Retinal pigment epithelial cell (primary cell): Measurements from ENCODE around the gene PRXL2A.
A peak's percentile ranks its signal among the peaks of the same experiment; 100 is the strongest.

Experiments
- DNase-seq: peaks from one replicate; pipeline ENCODE4 v3.0.0-alpha.2; 2010; ENCODE audit warnings: low read depth
- H3K4me3 ChIP-seq: 2 replicates; pipeline ENCODE4 v1.5.1; 2011; ENCODE audit warnings: mild to moderate bottlenecking, low read length, control low read depth, moderate library complexity
- TF ChIP-seq, protein P1 (sequence below): conservative IDR thresholded peaks from 2 replicates; pipeline ENCODE4 v1.5.1; 2011; ENCODE audit warnings: low read depth, low read length, control low read depth, inconsistent platforms

The PRXL2A gene

DNA sequence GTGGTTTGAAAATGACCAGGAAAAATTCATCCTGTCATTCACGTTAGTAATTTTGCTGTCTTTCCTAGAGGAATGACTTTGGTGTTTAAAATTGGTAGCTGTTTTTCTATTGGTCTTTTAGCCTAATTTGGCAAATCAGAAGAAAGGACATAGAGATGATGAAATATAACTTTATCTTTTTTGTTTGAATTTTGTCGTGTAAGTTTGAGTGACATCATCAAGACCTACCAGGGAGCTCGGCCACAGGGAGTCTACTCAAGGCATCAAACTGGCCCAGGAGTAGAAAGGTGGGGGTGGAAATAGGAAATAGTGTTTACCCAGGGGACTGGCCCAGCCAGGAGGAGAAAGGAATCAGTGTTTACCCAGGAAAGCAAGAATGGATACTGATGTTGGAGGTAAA, 24.8 kb downstream of the PRXL2A start:
- no peak overlapping the region for H3K4me3 ChIP-seq
- DNase-seq = no peak
- TF ChIP-seq, protein P1, sequence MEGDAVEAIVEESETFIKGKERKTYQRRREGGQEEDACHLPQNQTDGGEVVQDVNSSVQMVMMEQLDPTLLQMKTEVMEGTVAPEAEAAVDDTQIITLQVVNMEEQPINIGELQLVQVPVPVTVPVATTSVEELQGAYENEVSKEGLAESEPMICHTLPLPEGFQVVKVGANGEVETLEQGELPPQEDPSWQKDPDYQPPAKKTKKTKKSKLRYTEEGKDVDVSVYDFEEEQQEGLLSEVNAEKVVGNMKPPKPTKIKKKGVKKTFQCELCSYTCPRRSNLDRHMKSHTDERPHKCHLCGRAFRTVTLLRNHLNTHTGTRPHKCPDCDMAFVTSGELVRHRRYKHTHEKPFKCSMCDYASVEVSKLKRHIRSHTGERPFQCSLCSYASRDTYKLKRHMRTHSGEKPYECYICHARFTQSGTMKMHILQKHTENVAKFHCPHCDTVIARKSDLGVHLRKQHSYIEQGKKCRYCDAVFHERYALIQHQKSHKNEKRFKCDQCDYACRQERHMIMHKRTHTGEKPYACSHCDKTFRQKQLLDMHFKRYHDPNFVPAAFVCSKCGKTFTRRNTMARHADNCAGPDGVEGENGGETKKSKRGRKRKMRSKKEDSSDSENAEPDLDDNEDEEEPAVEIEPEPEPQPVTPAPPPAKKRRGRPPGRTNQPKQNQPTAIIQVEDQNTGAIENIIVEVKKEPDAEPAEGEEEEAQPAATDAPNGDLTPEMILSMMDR = no peak

DNA sequence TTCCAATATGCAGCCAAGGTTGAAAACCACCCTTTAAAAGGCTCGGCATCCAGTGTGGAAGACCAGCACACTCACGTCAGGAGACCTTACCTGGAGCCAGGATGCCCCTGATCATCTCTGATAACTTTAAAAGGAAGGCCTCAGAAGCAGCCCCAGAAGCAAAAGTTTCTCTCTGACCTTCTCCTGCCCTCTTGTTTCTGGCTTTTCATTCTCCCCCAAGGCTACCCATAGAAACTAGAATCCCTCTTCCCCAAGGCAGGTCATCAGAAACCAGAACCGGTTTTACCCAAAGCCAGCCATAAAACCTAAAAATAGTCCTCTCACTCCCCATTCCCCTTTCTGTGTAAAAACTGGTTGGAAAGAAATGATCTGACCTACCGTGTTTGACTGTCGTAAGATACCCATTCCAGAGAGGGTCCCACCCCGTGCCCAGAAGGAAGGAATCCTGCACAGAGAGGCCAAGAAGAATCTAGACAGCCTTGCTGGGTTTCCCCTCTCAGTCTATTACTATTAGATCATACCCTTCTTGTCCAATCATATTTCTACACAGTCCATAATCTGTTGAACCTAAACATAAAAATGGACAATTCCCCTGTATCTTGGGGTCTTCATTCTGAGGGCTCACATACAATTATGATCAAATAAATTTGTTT, 28.2 kb downstream of the PRXL2A start:
- TF ChIP-seq, protein P1 = no peak
- H3K4me3 ChIP-seq = no peak overlapping the region
- no peak for DNase-seq

DNA sequence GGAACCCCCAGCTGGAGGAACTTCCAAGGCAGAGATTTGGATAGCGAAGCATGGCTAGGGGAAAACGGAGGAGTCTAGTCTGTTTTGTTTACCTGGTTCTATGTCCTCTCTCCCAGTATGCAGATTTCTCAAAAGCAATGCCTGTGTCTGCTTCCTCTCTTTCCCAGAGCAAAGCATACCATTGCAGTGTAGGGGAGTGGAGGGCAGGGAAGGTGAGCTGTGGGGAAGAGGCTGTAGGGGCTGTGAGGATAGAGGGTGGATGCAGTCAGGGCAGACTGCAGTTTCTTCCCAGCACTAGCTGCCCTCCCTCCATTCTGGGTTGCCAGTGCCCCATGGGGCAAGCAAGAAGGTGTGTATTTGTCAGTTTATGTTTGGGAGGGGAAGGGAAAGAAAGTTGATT, 28.9 kb downstream of the PRXL2A start:
- DNase-seq = no peak
- TF ChIP-seq, protein P1 = no peak
- no peak overlapping the region for H3K4me3 ChIP-seq

DNA sequence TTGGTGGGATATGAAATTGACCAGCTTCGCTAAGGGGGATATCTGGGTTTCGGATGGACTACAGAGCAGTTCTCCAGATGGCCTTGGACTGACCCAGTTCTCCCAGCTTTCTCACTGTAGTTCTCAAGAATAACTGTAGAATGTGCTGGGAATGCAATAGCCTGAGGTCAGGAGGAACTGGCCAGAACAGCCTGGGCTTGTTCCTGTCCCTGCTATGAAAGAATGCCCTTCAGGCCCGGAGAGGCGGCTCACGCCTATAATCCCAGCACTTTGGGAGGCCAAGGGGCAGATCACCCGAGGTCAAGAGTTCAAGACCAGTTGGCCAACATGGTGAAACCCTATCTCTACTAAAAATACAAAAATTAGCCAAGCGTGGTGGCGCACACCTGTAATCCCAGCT, 33.5 kb downstream of the PRXL2A start:
- no peak for DNase-seq
- H3K4me3 ChIP-seq = no peak overlapping the region
- TF ChIP-seq, protein P1 = no peak

DNA sequence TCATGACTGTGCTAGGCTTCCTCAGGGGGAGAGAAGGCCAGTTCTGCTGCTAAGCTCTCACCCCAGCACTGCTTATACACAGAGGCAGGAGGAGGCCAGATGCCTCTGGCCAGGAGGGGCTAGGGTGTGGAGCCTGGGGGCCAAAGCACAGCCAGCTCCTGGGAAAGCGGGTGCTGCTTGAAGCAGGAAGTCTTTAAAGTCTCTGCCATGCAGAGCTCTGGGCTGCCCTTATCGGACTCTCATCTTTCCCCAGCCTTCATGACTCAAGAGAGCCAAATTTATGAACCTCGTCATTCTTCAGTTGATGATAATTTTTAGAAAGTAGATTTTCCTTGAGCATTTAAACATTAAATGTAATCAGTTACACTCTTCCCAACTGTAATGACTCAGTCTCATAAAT, 34.5 kb downstream of the PRXL2A start:
- H3K4me3 ChIP-seq = no peak overlapping the region
- DNase-seq = no peak
- TF ChIP-seq, protein P1 = no peak

DNA sequence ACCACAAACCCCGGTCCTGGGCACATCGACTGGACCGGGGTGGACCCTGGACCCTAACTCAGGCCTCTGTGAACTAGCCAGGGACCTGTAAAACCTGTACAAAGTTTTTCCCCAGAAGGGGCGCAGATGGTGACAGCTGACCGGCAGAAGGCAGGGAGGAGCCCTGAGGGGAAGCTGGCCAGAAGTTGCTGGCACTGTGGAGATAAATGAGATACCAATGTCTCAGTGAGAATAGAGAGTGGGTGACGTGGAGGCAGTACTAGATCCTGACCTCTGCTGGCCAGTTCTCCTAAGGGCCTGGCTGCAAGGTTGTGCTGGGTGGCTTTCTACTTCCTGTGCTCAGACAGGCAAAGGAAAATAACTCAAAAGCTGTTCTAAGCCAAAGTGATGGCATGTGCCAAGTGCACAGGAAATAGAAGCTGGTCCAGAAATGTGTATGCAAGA, 35.2 kb downstream of the PRXL2A start:
- TF ChIP-seq, protein P1 = peak; percentile 71
- DNase-seq = no peak
- no peak overlapping the region for H3K4me3 ChIP-seq

DNA sequence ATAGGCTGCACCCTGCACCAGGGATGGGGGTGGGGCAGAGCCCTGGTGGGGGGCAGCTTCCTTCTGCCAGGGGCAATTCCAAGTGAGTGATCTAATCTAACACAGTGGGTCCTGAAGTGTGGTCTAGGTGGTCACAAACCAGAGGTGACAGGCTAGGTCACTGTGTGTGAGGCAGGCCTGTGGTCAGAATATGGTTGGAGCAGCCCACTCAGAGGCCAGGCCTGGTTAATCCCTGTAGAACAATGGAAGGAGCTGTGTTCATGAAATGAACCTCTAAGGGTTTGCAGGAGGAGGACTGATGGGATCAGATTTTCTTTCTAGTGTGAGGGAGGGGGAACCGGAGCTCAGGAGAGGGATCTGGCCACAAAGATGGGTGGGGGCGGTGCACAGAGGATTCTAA, 35.8 kb downstream of the PRXL2A start:
- TF ChIP-seq, protein P1 = no peak
- no peak overlapping the region for H3K4me3 ChIP-seq
- DNase-seq = no peak
